HepG2 (cell line): ENCODE measurements around the gene ST6GALNAC6. TPM values are rescaled to one million over a fixed set of nuclear protein-coding genes. Genes with fewer than 3 reads are reported as not detected.
A peak's percentile ranks its signal among the peaks of the same experiment; 100 is the strongest.

Experiments used
- ATAC-seq: fragments of 200-7000 bp; cut with Tn5 transposase; 3 replicates; pipeline ENCODE4 v1.9.1; 2020; ENCODE audit warnings: mild to moderate bottlenecking, moderate library complexity
- BruUV-seq: library from RNA; stranded (reverse); fragments of 400-500 nt; replicated peaks from 2 replicates; lab custom pipeline; 2021; lab: Mats Ljungman, UMichigan
- CTCF ChIA-PET: fragments of 300-600 bp; formaldehyde crosslinking; extraction: SDS; loops from one replicate; lab custom pipeline; 2021; ENCODE audit warnings: low total read pairs, inconsistent platforms, low intra/inter-chr PET ratio; lab: Yijun Ruan, JAX
- POLR2A ChIA-PET: fragments of 350-600 bp; sonication (Branson Sonifier 250); formaldehyde crosslinking; loops from one replicate; lab custom pipeline; 2020; ENCODE audit warnings: antibody characterized with exemption, inconsistent platforms; lab: Yijun Ruan, JAX
- DNase-seq: peaks from one replicate; pipeline ENCODE4 v3.0.0-alpha.2; 2015; ENCODE audit warnings: low spot score
- FAIRE-seq: peaks from 3 replicates; lab custom pipeline; 2011; peaks lifted over from hg19 to GRCh38; lab: Jason Lieb, UNC
- H2AFZ ChIP-seq: one replicate; pipeline ENCODE4 v1.6.1; 2011; ENCODE audit warnings: low read length, inconsistent platforms
- H3K27ac ChIP-seq: fragments of 300-600 bp; 3 replicates; pipeline ENCODE4 v1.8.0; 2011; ENCODE audit warnings: mixed run types, mild to moderate bottlenecking, mixed read lengths, low read length, inconsistent platforms; ENCODE audit not compliant: insufficient read depth; ENCODE audit errors: extremely low read length
- H3K27me3 ChIP-seq, 2 experiments: fragments of 200-600 bp in 1 of 2; 2 replicates in 1 of 2; 3 replicates in 1 of 2; pipeline versions ENCODE4 v1.6.0 to v1.8.0; 2011; ENCODE audit warnings: low read length in 2 of 2, mild to moderate bottlenecking in 2 of 2, moderate library complexity in 2 of 2, inconsistent platforms in 1 of 2; ENCODE audit not compliant: insufficient read depth in 2 of 2, control insufficient read depth in 1 of 2
- H3K36me3 ChIP-seq, 2 experiments: fragments of 200-600 bp in 1 of 2; replicated peaks in 1 of 2; 2 replicates in 1 of 2; 3 replicates in 1 of 2; pipeline versions ENCODE4 v1.5.1 to v1.8.0; 2011; ENCODE audit warnings: low read length in 2 of 2, inconsistent platforms in 1 of 2; ENCODE audit not compliant: insufficient read depth in 2 of 2, control insufficient read depth in 1 of 2
- H3K4me1 ChIP-seq: 2 replicates; pipeline ENCODE4 v1.5.1; 2012; ENCODE audit warnings: low read length, inconsistent platforms; ENCODE audit not compliant: insufficient read depth
- H3K4me2 ChIP-seq: 2 replicates; pipeline ENCODE4 v1.6.0; 2011; ENCODE audit warnings: low read depth, low read length, inconsistent platforms
- H3K4me3 ChIP-seq, 3 experiments: fragments of 200-600 bp in 1 of 3; sonication (generic), shearing (Covaris generic) in 1 of 3; replicated peaks in 1 of 3; 2 replicates each; pipeline ENCODE4 v1.5.1; 2011 to 2016; ENCODE audit warnings: low read length in 3 of 3, inconsistent platforms in 2 of 3, low read depth in 2 of 3, mild to moderate bottlenecking in 2 of 3, control low read depth in 1 of 3, mixed read lengths in 1 of 3; ENCODE audit not compliant: insufficient read depth in 1 of 3
- H3K79me2 ChIP-seq: one replicate; pipeline ENCODE4 v1.6.1; 2011; ENCODE audit warnings: low read length, inconsistent platforms; ENCODE audit not compliant: insufficient read depth
- H3K9ac ChIP-seq: 2 replicates; pipeline ENCODE4 v1.6.0; 2011; ENCODE audit warnings: mild to moderate bottlenecking, low read depth, low read length, inconsistent platforms; ENCODE audit not compliant: insufficient read depth
- H3K9me3 ChIP-seq: 2 replicates; pipeline ENCODE4 v1.5.1; 2012; ENCODE audit warnings: mild to moderate bottlenecking, low read length
- H4K20me1 ChIP-seq: 2 replicates; pipeline ENCODE4 v1.6.0; 2011; ENCODE audit warnings: inconsistent platforms, mild to moderate bottlenecking, low read length, moderate library complexity; ENCODE audit not compliant: insufficient read depth
- CBX5 ChIP-seq: sonication (generic); formaldehyde crosslinking; IDR thresholded peaks from 2 replicates; pipeline ENCODE4 v1.4.0; 2020; ENCODE audit warnings: missing genetic modification reagents, borderline replicate concordance
- DNMT1 ChIP-seq: sonication (generic); formaldehyde crosslinking; IDR thresholded peaks from 2 replicates; pipeline ENCODE4 v1.5.1; 2020; ENCODE audit warnings: mild to moderate bottlenecking, missing genetic modification reagents
- ELF3 ChIP-seq: IDR thresholded peaks from 2 replicates; pipeline ENCODE4 v1.6.1; 2016; ENCODE audit warnings: missing genetic modification reagents, missing compliant biosample characterization
- FOXA3 ChIP-seq: IDR thresholded peaks from 2 replicates; pipeline ENCODE4 v1.6.1; 2016; ENCODE audit warnings: missing genetic modification reagents, missing compliant biosample characterization
- GATAD1 ChIP-seq: IDR thresholded peaks from 2 replicates; pipeline ENCODE4 v1.6.1; 2016; ENCODE audit warnings: missing genetic modification reagents, missing compliant biosample characterization
- HNRNPL ChIP-seq: fragments of 200-400 bp; formaldehyde crosslinking; IDR thresholded peaks from 2 replicates; pipeline ENCODE4 v1.6.1; 2017; ENCODE audit warnings: mild to moderate bottlenecking, low read depth, low read length
- IRF2 ChIP-seq: IDR thresholded peaks from 2 replicates; pipeline ENCODE4 v1.6.1; 2018; ENCODE audit warnings: missing genetic modification reagents, missing compliant biosample characterization
- NRL ChIP-seq: sonication (generic); formaldehyde crosslinking; IDR thresholded peaks from 2 replicates; pipeline ENCODE4 v1.5.0; 2020; ENCODE audit warnings: missing genetic modification reagents, mild to moderate bottlenecking, moderate library complexity, borderline replicate concordance
- POLR2G ChIP-seq: fragments of 200-400 bp; formaldehyde crosslinking; IDR thresholded peaks from 2 replicates; pipeline ENCODE4 v1.6.1; 2018; ENCODE audit warnings: mild to moderate bottlenecking, low read depth, low read length, moderate library complexity
- SNRNP70 ChIP-seq: fragments of 200-400 bp; formaldehyde crosslinking; IDR thresholded peaks from 2 replicates; pipeline ENCODE4 v1.6.1; 2017; ENCODE audit warnings: mild to moderate bottlenecking, low read depth, low read length, moderate library complexity
- THAP9 ChIP-seq: sonication (generic); formaldehyde crosslinking; IDR thresholded peaks from 2 replicates; pipeline ENCODE4; 2020; ENCODE audit warnings: missing genetic modification reagents, mild to moderate bottlenecking, borderline replicate concordance
- ZFP82 ChIP-seq: sonication (generic); formaldehyde crosslinking; IDR thresholded peaks from 2 replicates; pipeline ENCODE4 v1.5.1; 2020; ENCODE audit warnings: mild to moderate bottlenecking, missing genetic modification reagents, borderline replicate concordance
- ZFX ChIP-seq: sonication (generic); formaldehyde crosslinking; IDR thresholded peaks from 2 replicates; pipeline ENCODE4 v1.4.0; 2020; ENCODE audit warnings: mild to moderate bottlenecking, low read depth, missing genetic modification reagents, moderate library complexity
- ZNF160 ChIP-seq: sonication (generic); formaldehyde crosslinking; IDR thresholded peaks from 2 replicates; pipeline ENCODE4 v1.8.0; 2022; ENCODE audit warnings: mild to moderate bottlenecking, inconsistent platforms, missing genetic modification reagents
- ZNF784 ChIP-seq: sonication (generic); formaldehyde crosslinking; IDR thresholded peaks from 2 replicates; pipeline ENCODE4 v1.5.1; 2020; ENCODE audit warnings: missing genetic modification reagents, mild to moderate bottlenecking, borderline replicate concordance
- WGBS: methylation state at CpG from one replicate; pipeline ENCODE4 v1.1.6; 2017; ENCODE audit warnings: low lambda C conversion rate; 5-methylcytosine and 5-hydroxymethylcytosine counted together
- in situ Hi-C: cut with HindIII; loops from 2 replicates; pipeline ENCODE4 v1.10.0; 2017; ENCODE audit warnings: low pct_unique_long_range_greater_than_20kb; ENCODE audit not compliant: extremely low pct_ligation_motif_present
- intact Hi-C: fragments of 100-400 bp; cut with micrococcal nuclease; formaldehyde crosslinking; loops from one replicate; pipeline ENCODE4 v1.10.0; 2022; ENCODE audit not compliant: unreplicated experiment
- polyA plus RNA-seq, 8 experiments: library from polyadenylated mRNA; depleted of rRNA in 3 of 8; stranded (reverse) in 7 of 8; unstranded in 1 of 8; fragments of >200 nt; fragmentation: Illumina TruSeq in 4 of 8; extraction: Trizol in 4 of 8; gene quantifications; 2 replicates each; pipeline versions ENCODE4 v1.2.1 to v1.2.3, GENCODE V29; 2011 to 2016; ENCODE audit warnings: low read depth in 4 of 8, missing spikeins in 1 of 8, mixed read lengths in 1 of 8; ENCODE audit not compliant: insufficient read depth in 1 of 8
- total RNA-seq, 5 experiments: library from RNA; depleted of rRNA; stranded (reverse); fragments of >200 nt; fragmentation: Illumina TruSeq; extraction: Trizol; gene quantifications; 2 replicates each; pipeline ENCODE4 v1.2.3, GENCODE V29; 2016; ENCODE audit warnings: low read depth in 1 of 5
- TF ChIP-seq, protein P1 (sequence below): sonication (generic); formaldehyde crosslinking; IDR thresholded peaks from 2 replicates; pipeline ENCODE4 v1.9.0; 2022; ENCODE audit warnings: low read depth, missing genetic modification reagents
- TF ChIP-seq, protein P2 (sequence below): sonication (generic); formaldehyde crosslinking; IDR thresholded peaks from 2 replicates; pipeline ENCODE4 v1.8.1; 2023; ENCODE audit warnings: mild to moderate bottlenecking, missing genetic modification reagents
- TF ChIP-seq, protein P3 (sequence below): sonication (generic); formaldehyde crosslinking; IDR thresholded peaks from 2 replicates; pipeline ENCODE4 v1.4.0; 2020; ENCODE audit warnings: missing genetic modification reagents, low read depth, mild to moderate bottlenecking, borderline replicate concordance

The ST6GALNAC6 gene
- total and polyA plus RNA-seq, 2 of the 13 experiments (the other 11 are each of a cell fraction or from before 2014, with no cell fraction given) = 18.5 to 65.4 TPM

DNA sequence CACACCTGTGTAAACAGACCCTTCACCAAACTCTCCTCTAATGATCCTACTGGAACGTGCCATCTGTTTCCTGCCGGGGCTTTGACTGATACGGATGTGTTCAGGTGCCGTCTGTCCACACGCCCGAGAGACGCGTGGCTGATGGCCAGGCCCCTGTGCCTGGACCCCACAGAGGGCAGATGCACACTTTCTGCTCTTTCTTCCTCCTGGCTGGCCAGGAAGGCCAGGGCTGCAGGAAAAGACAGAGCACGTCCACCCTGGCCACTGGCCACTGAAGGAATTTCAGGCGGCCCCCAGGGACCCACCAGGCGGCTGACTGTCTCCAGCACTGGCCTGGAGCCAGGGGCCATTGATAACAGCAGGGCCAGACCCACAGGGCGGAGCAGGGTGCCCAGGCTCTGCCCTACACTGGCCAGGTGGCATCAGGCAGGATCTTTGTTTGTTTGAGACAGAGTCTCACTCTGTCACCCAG, 41.3 kb downstream of the ST6GALNAC6 start:
- no peak overlapping the region for H3K4me3 ChIP-seq
- H2AFZ ChIP-seq = no peak overlapping the region
- no peak overlapping the region for H3K9ac ChIP-seq
- ATAC-seq = peak; percentile 11
- in situ Hi-C loops = no loop called here
- peaks cover 74% of the 10 kb centered on the region for H3K4me1 ChIP-seq
- WGBS = no CpG with 5 or more reads among the region's 12 CpGs
- no peak overlapping the region for H3K27ac ChIP-seq
- intact Hi-C loops = no loop called here
- no peaks in the 10 kb centered on the region for H3K79me2 ChIP-seq
- no peak for DNase-seq
- peak overlapping the region; percentile 26 for H3K4me2 ChIP-seq
- H3K9me3 ChIP-seq = no peaks in the 10 kb centered on the region
- no TSS peak for BruUV-seq
- no peaks in the 10 kb centered on the region for H3K36me3 ChIP-seq
- FAIRE-seq = no peak
- no peaks in the 10 kb centered on the region for H4K20me1 ChIP-seq
- CTCF ChIA-PET = no interaction called here
- POLR2A ChIA-PET = no interaction called here
- 0 out of 5 replicates have a peak, but pooled peaks cover 0 to 1% of the 10 kb centered on the region in 2 experiments for H3K27me3 ChIP-seq
- TF ChIP-seq, protein P1, sequence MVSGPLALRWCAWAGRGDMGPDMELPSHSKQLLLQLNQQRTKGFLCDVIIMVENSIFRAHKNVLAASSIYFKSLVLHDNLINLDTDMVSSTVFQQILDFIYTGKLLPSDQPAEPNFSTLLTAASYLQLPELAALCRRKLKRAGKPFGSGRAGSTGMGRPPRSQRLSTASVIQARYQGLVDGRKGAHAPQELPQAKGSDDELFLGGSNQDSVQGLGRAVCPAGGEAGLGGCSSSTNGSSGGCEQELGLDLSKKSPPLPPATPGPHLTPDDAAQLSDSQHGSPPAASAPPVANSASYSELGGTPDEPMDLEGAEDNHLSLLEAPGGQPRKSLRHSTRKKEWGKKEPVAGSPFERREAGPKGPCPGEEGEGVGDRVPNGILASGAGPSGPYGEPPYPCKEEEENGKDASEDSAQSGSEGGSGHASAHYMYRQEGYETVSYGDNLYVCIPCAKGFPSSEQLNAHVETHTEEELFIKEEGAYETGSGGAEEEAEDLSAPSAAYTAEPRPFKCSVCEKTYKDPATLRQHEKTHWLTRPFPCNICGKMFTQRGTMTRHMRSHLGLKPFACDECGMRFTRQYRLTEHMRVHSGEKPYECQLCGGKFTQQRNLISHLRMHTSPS (CRISPR knock-in tag) = peak; percentile 57; the same call in 1 of the 2 replicates
- TF ChIP-seq GATAD1 (CRISPR knock-in tag) (no peak), DNMT1 (CRISPR knock-in tag) (no peak), POLR2G (no peak), ZNF784 (CRISPR knock-in tag) (0 out of 2 replicates have a peak, but pooled peaks have one; percentile 15), ZFX (CRISPR knock-in tag) (0 out of 2 replicates have a peak, but pooled peaks have one; percentile 7), SNRNP70 (no peak), NRL (CRISPR knock-in tag) (no peak), ZFP82 (CRISPR knock-in tag) (no peak), THAP9 (no peak), ELF3 (no peak), FOXA3 (no peak), HNRNPL (peak; percentile 93), ZNF160 (no peak), CBX5 (0 out of 2 replicates have a peak, but pooled peaks have one; percentile 13), IRF2 (CRISPR knock-in tag) (no peak)
- TF ChIP-seq, protein P2, sequence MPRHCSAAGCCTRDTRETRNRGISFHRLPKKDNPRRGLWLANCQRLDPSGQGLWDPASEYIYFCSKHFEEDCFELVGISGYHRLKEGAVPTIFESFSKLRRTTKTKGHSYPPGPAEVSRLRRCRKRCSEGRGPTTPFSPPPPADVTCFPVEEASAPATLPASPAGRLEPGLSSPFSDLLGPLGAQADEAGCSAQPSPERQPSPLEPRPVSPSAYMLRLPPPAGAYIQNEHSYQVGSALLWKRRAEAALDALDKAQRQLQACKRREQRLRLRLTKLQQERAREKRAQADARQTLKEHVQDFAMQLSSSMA (CRISPR knock-in tag) = no peak
- TF ChIP-seq, protein P3, sequence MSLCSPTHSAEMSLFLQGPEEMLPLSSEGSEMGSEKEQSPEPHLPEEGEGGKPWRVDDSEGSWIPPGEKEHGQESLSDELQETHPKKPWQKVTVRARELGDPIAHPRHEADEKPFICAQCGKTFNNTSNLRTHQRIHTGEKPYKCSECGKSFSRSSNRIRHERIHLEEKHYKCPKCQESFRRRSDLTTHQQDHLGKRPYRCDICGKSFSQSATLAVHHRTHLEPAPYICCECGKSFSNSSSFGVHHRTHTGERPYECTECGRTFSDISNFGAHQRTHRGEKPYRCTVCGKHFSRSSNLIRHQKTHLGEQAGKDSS (CRISPR knock-in tag) = 0 out of 2 replicates have a peak, but pooled peaks have one; percentile 17
